SKM-1 (cell line): Measurements from ENCODE around the gene EPN2.

ENCODE experiments used
- DNase-seq: peaks from one replicate; lab custom pipeline; 2025; ENCODE audit not compliant: unreplicated experiment; lab: John Stamatoyannopoulos, UW

Gene EPN2

GRCh38 chr17:19309701-19310100 is 72.5 kb downstream of the EPN2 start:
- no peak for DNase-seq

- DNase-seq, result no peak
These were observed 73.0 kb downstream of the EPN2 start for GRCh38 chr17:19310151-19310550.

GRCh38 chr17:19311016-19311415 is 73.8 kb downstream of the EPN2 start:
- no peak for DNase-seq

GRCh38 chr17:19311421-19312215 is 74.5 kb downstream of the EPN2 start:
- DNase-seq, result no peak

- DNase-seq, result no peak
These were observed 75.2 kb downstream of the EPN2 start for GRCh38 chr17:19312406-19312805.

GRCh38 chr17:19313066-19313745 is 76.0 kb downstream of the EPN2 start:
- DNase-seq, result no peak

- no peak for DNase-seq
These were observed 76.8 kb downstream of the EPN2 start for GRCh38 chr17:19313746-19314651.

- DNase-seq, result no peak
These were observed 77.9 kb downstream of the EPN2 start for GRCh38 chr17:19315104-19315503.

- DNase-seq, result no peak
These were observed 79.7 kb downstream of the EPN2 start for GRCh38 chr17:19316761-19317358.

GRCh38 chr17:19317359-19318095 is 80.4 kb downstream of the EPN2 start:
- DNase-seq, result no peak

GRCh38 chr17:19318611-19319010 is 81.4 kb downstream of the EPN2 start:
- DNase-seq, result no peak

GRCh38 chr17:19319771-19320505 is 82.8 kb downstream of the EPN2 start:
- no peak for DNase-seq

- no peak for DNase-seq
These were observed 83.7 kb downstream of the EPN2 start for GRCh38 chr17:19320876-19321275.

GRCh38 chr17:19321481-19322128 is 84.4 kb downstream of the EPN2 start:
- DNase-seq, result no peak

- no peak for DNase-seq
These were observed 85.0 kb downstream of the EPN2 start for GRCh38 chr17:19322129-19322505.

GRCh38 chr17:19322861-19323260 is 85.7 kb downstream of the EPN2 start:
- no peak for DNase-seq

GRCh38 chr17:19325542-19325941 is 88.4 kb downstream of the EPN2 start:
- no peak for DNase-seq

- DNase-seq, result no peak
These were observed 90.0 kb downstream of the EPN2 start for GRCh38 chr17:19327031-19327783.
